SK-N-SH treated with all-trans-retinoic acid at 6 μM for 48 hours (cell line): ENCODE results near the gene C20orf204.

ENCODE experiments used
- ATAC-seq: fragments of 200-7000 bp; cut with Tn5 transposase; 3 replicates; pipeline ENCODE4 v1.9.1; 2020; ENCODE audit warnings: mild to moderate bottlenecking, moderate library complexity
- ARNTL ChIP-seq: fragments of 450-650 bp; formaldehyde crosslinking; IDR thresholded peaks from 2 replicates; pipeline ENCODE4 v1.5.0; 2020; ENCODE audit warnings: low read depth, mild to moderate bottlenecking, moderate library complexity, borderline replicate concordance
- BACH2 ChIP-seq: fragments of 250-450 bp; sonication (Bioruptor Pico); IDR thresholded peaks from 2 replicates; pipeline ENCODE4 v1.9.0; 2021; ENCODE audit warnings: mild to moderate bottlenecking, borderline replicate concordance
- ESRRG ChIP-seq: fragments of 250-450 bp; sonication (Bioruptor Pico); IDR thresholded peaks from 2 replicates; pipeline ENCODE4 v1.6.1; 2021; ENCODE audit warnings: mild to moderate bottlenecking
- GLIS3 ChIP-seq: fragments of 250-450 bp; sonication (Bioruptor Pico); IDR thresholded peaks from 2 replicates; pipeline ENCODE4 v1.5.0; 2020; ENCODE audit warnings: mild to moderate bottlenecking, moderate library complexity
- ISL1 ChIP-seq: fragments of 250-450 bp; sonication (Bioruptor Pico); IDR thresholded peaks from 2 replicates; pipeline ENCODE4 v2.1.2; 2022; ENCODE audit warnings: mild to moderate bottlenecking, moderate library complexity
- PPARA ChIP-seq: fragments of 250-450 bp; sonication (Bioruptor Pico); IDR thresholded peaks from 2 replicates; pipeline ENCODE4 v1.5.0; 2020; ENCODE audit warnings: mild to moderate bottlenecking, borderline replicate concordance
- RARB ChIP-seq: fragments of 250-450 bp; sonication (Bioruptor Pico); IDR thresholded peaks from 2 replicates; pipeline ENCODE4 v1.8.0; 2021; ENCODE audit warnings: mild to moderate bottlenecking, moderate library complexity
- SNAI2 ChIP-seq: fragments of 250-450 bp; sonication (Bioruptor Pico); IDR thresholded peaks from 2 replicates; pipeline ENCODE4 v1.5.0; 2020; ENCODE audit warnings: mild to moderate bottlenecking, moderate library complexity
- TCF4 ChIP-seq: fragments of 250-450 bp; sonication (Bioruptor Pico); IDR thresholded peaks from 2 replicates; pipeline ENCODE4 v1.8.0; 2021; ENCODE audit warnings: mild to moderate bottlenecking, moderate library complexity, borderline replicate concordance
- TOX ChIP-seq: fragments of 250-450 bp; sonication (Bioruptor Pico); IDR thresholded peaks from 2 replicates; pipeline ENCODE4 v1.8.0; 2021; ENCODE audit warnings: mild to moderate bottlenecking, moderate library complexity, borderline replicate concordance
- ZC3H10 ChIP-seq: fragments of 250-450 bp; sonication (Bioruptor Pico); IDR thresholded peaks from 2 replicates; pipeline ENCODE4 v1.5.1; 2021; ENCODE audit warnings: mild to moderate bottlenecking, moderate library complexity
- ZNF70 ChIP-seq: fragments of 450-650 bp; formaldehyde crosslinking; IDR thresholded peaks from 2 replicates; pipeline ENCODE4 v1.5.0; 2020; ENCODE audit warnings: mild to moderate bottlenecking, moderate library complexity
- ZNF8 ChIP-seq: fragments of 450-650 bp; formaldehyde crosslinking; IDR thresholded peaks from 2 replicates; pipeline ENCODE4 v1.5.0; 2020; ENCODE audit warnings: mild to moderate bottlenecking, moderate library complexity
- TF ChIP-seq, protein P1 (sequence below): fragments of 250-450 bp; sonication (Bioruptor Pico); IDR thresholded peaks from 2 replicates; pipeline ENCODE4 v1.8.0; 2021; ENCODE audit warnings: low read depth, mild to moderate bottlenecking, moderate library complexity, borderline replicate concordance
- TF ChIP-seq, protein P2 (sequence below): fragments of 250-450 bp; sonication (Bioruptor Pico); IDR thresholded peaks from 2 replicates; pipeline ENCODE4 v1.8.0; 2020; ENCODE audit warnings: mild to moderate bottlenecking, moderate library complexity, borderline replicate concordance
- TF ChIP-seq, protein P3 (sequence below): fragments of 250-450 bp; sonication (Bioruptor Pico); IDR thresholded peaks from 2 replicates; pipeline ENCODE4 v1.5.0; 2020; ENCODE audit warnings: mild to moderate bottlenecking, moderate library complexity
- TF ChIP-seq, protein P4 (sequence below): fragments of 250-450 bp; sonication (Bioruptor Pico); IDR thresholded peaks from 2 replicates; pipeline ENCODE4 v1.5.1; 2021; ENCODE audit warnings: mild to moderate bottlenecking, moderate library complexity

Gene C20orf204

DNA sequence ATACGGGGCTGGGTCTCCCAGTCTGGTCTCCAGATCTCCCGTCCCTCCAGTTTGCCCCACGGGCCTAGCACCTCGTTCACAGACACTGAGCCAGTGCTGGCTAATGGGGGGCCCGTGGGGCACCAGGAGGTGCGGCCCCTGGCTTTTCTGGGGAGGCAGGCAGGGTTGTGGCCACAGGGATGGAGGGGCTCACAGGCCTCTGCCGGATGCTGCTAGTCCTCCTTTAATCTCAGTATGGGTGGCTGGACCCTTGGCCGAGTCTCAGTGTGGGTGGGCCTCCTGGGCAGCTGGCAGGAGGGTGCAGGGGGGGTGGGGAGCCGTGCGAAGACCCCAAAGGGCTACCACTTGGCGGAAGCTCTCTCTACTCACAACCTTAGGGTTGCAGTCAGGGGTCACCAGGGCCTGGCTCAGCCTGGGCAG lies 15.1 kb downstream of the C20orf204 start:
- no peak for TF ChIP-seq PPARA (CRISPR knock-in tag)
- TF ChIP-seq ZC3H10 (CRISPR knock-in tag): no peak

DNA sequence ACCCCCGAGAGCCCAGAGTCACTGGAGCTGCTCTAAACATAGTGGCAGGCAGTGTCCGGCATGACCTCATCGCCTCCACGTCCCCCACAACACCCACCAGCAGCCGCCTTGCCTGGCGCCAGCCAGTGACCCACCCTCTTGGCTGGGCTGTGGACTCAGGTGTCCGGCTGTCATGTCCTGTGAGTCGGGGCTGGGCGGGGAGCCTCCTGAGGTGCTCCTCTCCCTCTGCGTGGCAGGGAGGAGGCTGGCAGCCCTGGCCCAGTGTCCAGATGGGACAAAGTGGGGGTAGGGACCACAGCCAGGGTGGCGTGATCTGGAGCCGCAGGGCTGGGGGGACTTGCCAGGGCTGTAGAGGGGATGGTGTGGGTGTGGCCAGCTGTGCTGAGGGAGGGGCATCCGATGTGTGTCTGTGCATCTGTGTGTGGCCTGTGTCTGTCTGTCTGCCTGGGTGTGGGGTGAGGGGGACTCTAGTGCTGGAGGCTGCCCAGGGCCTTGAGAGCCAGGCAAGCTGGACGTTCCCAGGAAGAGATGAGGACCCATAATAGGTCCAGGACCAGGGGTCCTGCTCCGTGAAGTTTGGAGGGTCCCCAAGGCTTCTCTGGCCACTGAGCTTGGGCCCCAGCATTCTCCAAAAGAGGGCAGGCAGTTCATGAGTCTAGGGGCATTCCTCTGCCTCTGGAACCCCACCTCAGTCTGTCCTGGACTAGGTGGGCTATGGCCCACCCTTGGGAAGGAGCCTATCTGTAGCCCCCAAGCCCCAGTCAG lies 15.8 kb downstream of the C20orf204 start:
- no peak for ATAC-seq
- TF ChIP-seq, protein P1, sequence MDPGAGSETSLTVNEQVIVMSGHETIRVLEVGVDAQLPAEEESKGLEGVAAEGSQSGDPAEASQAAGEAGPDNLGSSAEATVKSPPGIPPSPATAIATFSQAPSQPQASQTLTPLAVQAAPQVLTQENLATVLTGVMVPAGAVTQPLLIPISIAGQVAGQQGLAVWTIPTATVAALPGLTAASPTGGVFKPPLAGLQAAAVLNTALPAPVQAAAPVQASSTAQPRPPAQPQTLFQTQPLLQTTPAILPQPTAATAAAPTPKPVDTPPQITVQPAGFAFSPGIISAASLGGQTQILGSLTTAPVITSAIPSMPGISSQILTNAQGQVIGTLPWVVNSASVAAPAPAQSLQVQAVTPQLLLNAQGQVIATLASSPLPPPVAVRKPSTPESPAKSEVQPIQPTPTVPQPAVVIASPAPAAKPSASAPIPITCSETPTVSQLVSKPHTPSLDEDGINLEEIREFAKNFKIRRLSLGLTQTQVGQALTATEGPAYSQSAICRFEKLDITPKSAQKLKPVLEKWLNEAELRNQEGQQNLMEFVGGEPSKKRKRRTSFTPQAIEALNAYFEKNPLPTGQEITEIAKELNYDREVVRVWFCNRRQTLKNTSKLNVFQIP (CRISPR knock-in tag): no peak
- no peak for TF ChIP-seq BACH2
- no peak for TF ChIP-seq ZNF8
- TF ChIP-seq TCF4 (CRISPR knock-in tag): no peak
- TF ChIP-seq PPARA (CRISPR knock-in tag): no peak
- no peak for TF ChIP-seq RARB (CRISPR knock-in tag)
- TF ChIP-seq, protein P2, sequence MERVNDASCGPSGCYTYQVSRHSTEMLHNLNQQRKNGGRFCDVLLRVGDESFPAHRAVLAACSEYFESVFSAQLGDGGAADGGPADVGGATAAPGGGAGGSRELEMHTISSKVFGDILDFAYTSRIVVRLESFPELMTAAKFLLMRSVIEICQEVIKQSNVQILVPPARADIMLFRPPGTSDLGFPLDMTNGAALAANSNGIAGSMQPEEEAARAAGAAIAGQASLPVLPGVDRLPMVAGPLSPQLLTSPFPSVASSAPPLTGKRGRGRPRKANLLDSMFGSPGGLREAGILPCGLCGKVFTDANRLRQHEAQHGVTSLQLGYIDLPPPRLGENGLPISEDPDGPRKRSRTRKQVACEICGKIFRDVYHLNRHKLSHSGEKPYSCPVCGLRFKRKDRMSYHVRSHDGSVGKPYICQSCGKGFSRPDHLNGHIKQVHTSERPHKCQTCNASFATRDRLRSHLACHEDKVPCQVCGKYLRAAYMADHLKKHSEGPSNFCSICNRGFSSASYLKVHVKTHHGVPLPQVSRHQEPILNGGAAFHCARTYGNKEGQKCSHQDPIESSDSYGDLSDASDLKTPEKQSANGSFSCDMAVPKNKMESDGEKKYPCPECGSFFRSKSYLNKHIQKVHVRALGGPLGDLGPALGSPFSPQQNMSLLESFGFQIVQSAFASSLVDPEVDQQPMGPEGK (CRISPR knock-in tag): no peak
- no peak for TF ChIP-seq ZNF70 (CRISPR knock-in tag)
- TF ChIP-seq ISL1 (CRISPR knock-in tag): no peak
- TF ChIP-seq, protein P3, sequence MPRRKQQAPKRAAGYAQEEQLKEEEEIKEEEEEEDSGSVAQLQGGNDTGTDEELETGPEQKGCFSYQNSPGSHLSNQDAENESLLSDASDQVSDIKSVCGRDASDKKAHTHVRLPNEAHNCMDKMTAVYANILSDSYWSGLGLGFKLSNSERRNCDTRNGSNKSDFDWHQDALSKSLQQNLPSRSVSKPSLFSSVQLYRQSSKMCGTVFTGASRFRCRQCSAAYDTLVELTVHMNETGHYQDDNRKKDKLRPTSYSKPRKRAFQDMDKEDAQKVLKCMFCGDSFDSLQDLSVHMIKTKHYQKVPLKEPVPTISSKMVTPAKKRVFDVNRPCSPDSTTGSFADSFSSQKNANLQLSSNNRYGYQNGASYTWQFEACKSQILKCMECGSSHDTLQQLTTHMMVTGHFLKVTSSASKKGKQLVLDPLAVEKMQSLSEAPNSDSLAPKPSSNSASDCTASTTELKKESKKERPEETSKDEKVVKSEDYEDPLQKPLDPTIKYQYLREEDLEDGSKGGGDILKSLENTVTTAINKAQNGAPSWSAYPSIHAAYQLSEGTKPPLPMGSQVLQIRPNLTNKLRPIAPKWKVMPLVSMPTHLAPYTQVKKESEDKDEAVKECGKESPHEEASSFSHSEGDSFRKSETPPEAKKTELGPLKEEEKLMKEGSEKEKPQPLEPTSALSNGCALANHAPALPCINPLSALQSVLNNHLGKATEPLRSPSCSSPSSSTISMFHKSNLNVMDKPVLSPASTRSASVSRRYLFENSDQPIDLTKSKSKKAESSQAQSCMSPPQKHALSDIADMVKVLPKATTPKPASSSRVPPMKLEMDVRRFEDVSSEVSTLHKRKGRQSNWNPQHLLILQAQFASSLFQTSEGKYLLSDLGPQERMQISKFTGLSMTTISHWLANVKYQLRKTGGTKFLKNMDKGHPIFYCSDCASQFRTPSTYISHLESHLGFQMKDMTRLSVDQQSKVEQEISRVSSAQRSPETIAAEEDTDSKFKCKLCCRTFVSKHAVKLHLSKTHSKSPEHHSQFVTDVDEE (CRISPR knock-in tag): no peak
- no peak for TF ChIP-seq SNAI2 (CRISPR knock-in tag)
- no peak for TF ChIP-seq ZC3H10 (CRISPR knock-in tag)
- no peak for TF ChIP-seq GLIS3 (CRISPR knock-in tag)
- TF ChIP-seq, protein P4, sequence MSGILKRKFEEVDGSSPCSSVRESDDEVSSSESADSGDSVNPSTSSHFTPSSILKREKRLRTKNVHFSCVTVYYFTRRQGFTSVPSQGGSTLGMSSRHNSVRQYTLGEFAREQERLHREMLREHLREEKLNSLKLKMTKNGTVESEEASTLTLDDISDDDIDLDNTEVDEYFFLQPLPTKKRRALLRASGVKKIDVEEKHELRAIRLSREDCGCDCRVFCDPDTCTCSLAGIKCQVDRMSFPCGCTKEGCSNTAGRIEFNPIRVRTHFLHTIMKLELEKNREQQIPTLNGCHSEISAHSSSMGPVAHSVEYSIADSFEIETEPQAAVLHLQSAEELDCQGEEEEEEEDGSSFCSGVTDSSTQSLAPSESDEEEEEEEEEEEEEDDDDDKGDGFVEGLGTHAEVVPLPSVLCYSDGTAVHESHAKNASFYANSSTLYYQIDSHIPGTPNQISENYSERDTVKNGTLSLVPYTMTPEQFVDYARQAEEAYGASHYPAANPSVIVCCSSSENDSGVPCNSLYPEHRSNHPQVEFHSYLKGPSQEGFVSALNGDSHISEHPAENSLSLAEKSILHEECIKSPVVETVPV: no peak
- no peak for TF ChIP-seq ESRRG (CRISPR knock-in tag)
- no peak for TF ChIP-seq ARNTL (CRISPR knock-in tag)

More for the DNA sequence above, 15.1 kb downstream of the C20orf204 start:
- ATAC-seq: no peak

DNA sequence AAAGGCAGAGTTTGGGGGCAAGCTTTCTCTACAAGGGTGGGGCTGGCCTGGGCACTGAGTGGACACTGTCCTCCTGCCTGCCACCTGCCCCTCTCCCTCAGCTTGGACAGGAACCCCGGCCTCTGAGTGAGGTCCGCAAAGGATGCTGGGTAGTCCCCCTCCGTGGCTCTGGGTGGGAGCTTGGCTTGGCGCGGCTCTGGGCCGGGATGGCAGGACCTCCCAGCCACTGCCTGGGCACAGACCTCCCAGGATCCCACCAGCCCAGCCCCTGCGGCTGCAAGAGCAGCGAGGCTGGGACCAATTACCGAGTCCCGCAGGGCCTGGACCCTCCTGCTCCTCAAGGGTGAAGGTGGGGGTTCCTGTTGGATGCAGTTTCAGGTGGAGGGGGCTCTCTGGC lies 16.3 kb downstream of the C20orf204 start:
- no peak for ATAC-seq
- TF ChIP-seq ZNF70 (CRISPR knock-in tag): no peak
- TF ChIP-seq, protein P3 (CRISPR knock-in tag): no peak
- TF ChIP-seq, protein P4: no peak
- TF ChIP-seq, protein P1 (CRISPR knock-in tag): no peak
- TF ChIP-seq TOX (CRISPR knock-in tag): no peak
